Common myeloid progenitor, CD34-positive (primary cell): ENCODE measurements around the gene EPHA5.

ENCODE experiments used
- CTCF ChIA-PET: fragments of 350-600 bp; sonication (Branson Sonifier 250); formaldehyde crosslinking; loops from one replicate; lab custom pipeline; 2021; ENCODE audit warnings: antibody characterized with exemption; lab: Charles Lee
- POLR2A ChIA-PET: fragments of 350-600 bp; sonication (Branson Sonifier 250); formaldehyde crosslinking; loops from one replicate; lab custom pipeline; 2021; ENCODE audit warnings: antibody characterized with exemption; lab: Charles Lee
- DNase-seq, 3 donors: peaks; one replicate each; pipeline versions ENCODE4 v3.0.0 to v3.0.0-alpha.2; 2013
- H3K27ac ChIP-seq, 2 experiments: 1 replicate in 1 of 2; 2 replicates in 1 of 2; pipeline ENCODE4 v1.7.0; 2013; ENCODE audit warnings: inconsistent platforms in 2 of 2, low read length in 2 of 2, mild to moderate bottlenecking in 2 of 2, low read depth in 1 of 2, moderate library complexity in 1 of 2; ENCODE audit not compliant: severe bottlenecking in 2 of 2, insufficient read depth in 1 of 2, poor library complexity in 1 of 2
- H3K27me3 ChIP-seq, 5 experiments: replicated peaks in 2 of 5; 1 replicate in 3 of 5; 2 replicates in 2 of 5; pipeline versions ENCODE4 v1.6.1 to v1.7.0; 2013; ENCODE audit warnings: low read length in 4 of 5, mild to moderate bottlenecking in 2 of 5, moderate library complexity in 2 of 5, inconsistent platforms in 1 of 5; ENCODE audit not compliant: insufficient read depth in 5 of 5, control insufficient read depth in 4 of 5
- H3K36me3 ChIP-seq, 4 experiments: 1 replicate in 2 of 4; 2 replicates in 2 of 4; pipeline versions ENCODE4 v1.6.1 to v1.7.0; 2013; ENCODE audit warnings: low read length in 3 of 4, control low read depth in 1 of 4, mild to moderate bottlenecking in 1 of 4; ENCODE audit not compliant: control insufficient read depth in 4 of 4, insufficient read depth in 4 of 4
- H3K4me1 ChIP-seq, 4 experiments: 1 replicate in 3 of 4; 2 replicates in 1 of 4; pipeline versions ENCODE4 v1.6.1 to v1.7.1; 2013; ENCODE audit warnings: low read length in 3 of 4, mild to moderate bottlenecking in 3 of 4, control low read depth in 1 of 4, inconsistent platforms in 1 of 4, moderate library complexity in 1 of 4; ENCODE audit not compliant: control insufficient read depth in 4 of 4, insufficient read depth in 4 of 4; ENCODE audit errors: control extremely low read depth in 1 of 4
- H3K4me3 ChIP-seq, 7 experiments: 1 replicate in 4 of 7; 2 replicates in 3 of 7; pipeline versions ENCODE4 v1.5.1 to v1.7.0; 2013; ENCODE audit warnings: mild to moderate bottlenecking in 7 of 7, low read length in 6 of 7, moderate library complexity in 6 of 7, inconsistent platforms in 2 of 7, low read depth in 2 of 7, control low read depth in 1 of 7; ENCODE audit not compliant: insufficient read depth in 4 of 7, control insufficient read depth in 1 of 7; ENCODE audit errors: extremely low read depth in 1 of 7
- H3K9me3 ChIP-seq, 5 experiments: 1 replicate in 4 of 5; 2 replicates in 1 of 5; pipeline versions ENCODE4 v1.6.1 to v1.7.1; 2013; ENCODE audit warnings: low read length in 4 of 5, mild to moderate bottlenecking in 2 of 5, inconsistent platforms in 1 of 5, low read depth in 1 of 5, moderate library complexity in 1 of 5; ENCODE audit not compliant: control insufficient read depth in 4 of 5, insufficient read depth in 2 of 5; ENCODE audit errors: control extremely low read depth in 1 of 5
- WGBS: methylation state at CpG from one replicate; pipeline ENCODE4 v1.1.5; 2013; ENCODE audit not compliant: insufficient coverage; 5-methylcytosine and 5-hydroxymethylcytosine counted together

Gene EPHA5

DNA sequence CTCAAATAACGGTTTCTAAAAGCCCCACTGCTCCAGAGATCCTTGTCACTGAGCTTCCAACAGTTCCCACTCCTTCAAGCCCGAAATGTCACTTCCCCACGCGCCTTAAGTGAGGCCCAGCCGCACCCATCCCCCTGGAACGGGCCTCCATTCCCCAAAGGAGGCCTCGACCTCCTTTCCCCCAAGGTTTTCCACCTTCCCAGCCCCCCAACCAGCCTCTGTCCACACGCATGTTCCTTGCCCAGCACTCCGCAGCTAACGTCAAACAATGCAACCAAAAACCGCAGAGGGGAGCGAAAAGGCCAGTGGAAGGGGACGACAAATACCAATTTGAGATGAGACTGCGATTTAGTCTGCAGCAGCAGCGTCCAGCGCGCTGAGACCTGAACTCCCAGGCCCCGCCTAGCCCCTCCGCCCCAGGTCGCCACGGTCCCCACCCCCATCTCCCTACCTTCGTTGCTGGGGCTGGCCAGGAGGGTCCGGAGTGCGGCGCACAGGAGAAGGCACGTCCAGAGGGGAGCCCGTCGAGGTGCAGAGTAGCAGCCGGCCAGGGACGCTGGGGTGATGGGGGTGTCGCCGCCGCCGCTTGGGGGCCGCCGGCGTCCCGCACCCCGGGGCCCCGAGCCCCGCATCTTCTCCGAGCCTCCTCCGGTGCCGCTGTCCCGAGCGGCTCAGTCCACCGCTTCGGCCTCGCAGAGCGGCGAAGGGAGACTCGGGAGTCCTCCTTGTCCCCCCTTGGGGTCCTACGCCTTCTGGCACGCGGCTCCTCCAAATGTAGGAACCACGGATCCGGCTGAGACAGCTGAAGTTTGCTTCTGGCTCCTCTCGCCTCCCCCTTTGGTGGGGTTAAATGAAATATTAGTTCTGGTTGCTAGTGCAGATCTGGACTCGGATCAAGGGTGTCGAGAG lies 924 bp downstream of the EPHA5 start:
- POLR2A ChIA-PET = no interaction called here
- H3K27me3 ChIP-seq = peaks cover 31 to 88% (median 41%) of the 10 kb centered on the region in 5 experiments

DNA sequence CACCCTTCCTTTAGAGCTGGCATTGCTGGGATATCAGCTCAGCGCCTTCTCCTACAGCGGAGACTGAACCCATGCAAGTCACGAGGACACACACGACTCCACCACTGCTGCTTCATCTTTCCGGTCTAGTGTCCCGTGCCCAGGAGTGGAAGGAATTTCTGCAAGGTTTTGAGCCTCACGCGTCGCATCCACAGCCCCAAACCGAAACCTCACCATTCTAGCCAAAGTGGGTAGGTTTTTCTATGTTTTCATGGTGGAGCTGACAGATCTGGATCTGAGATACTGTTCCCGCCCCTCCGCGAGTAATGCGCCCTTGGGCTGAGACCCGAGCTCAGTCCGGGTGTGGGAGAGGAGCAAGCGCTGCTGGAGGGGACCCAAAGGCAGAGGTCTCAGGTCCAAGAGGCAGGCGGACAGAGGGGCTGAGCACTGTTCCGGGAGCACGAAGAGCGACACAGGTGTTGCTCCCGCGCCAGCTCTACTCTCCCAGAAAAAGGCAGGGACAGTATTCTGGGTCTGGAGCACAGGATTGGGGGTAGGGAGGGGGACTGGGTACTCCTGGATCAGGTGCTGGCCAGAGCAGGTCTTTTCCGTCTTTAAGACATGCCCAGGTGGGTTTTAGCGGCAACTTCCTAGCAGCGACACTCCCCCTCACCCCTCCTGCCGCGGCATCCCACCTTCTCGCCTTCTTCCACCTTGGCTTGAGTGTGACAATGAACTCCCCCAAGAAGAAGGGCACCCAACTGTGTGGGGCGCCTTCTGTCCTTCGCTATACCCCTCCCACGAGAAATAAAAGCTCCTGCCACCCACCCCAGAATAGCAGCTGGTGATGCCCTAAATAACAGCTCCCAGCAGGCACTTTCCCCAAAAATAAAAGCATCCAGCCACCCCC lies 1.8 kb downstream of the EPHA5 start:
- WGBS = 3% methylated on average over 28 of the region's 32 CpGs
- H3K27me3 ChIP-seq = peaks cover 31 to 90% (median 39%) of the 10 kb centered on the region in 5 experiments
- ChIA-PET CTCF (no interaction called here), POLR2A (interaction anchor here (0.5 kb wide), 1 partner anchor 1783 kb away, joined by 3 read pairs; no protein-coding TSS in a partner anchor)
- H3K27ac ChIP-seq = no peak overlapping the region
- H3K9me3 ChIP-seq = peaks cover 0 to 2% (median 0%) of the 10 kb centered on the region in 5 experiments
- peak in 1 of 3 donors; percentile 12 for DNase-seq
- peak overlapping the region in 1 of 7 experiments; percentile 2 for H3K4me3 ChIP-seq
- peaks cover 0 to 23% (median 13%) of the 10 kb centered on the region in 4 experiments for H3K4me1 ChIP-seq
- H3K36me3 ChIP-seq = no peaks in the 10 kb centered on the region

More for the DNA sequence above, 924 bp downstream of the EPHA5 start:
- CTCF ChIA-PET = no interaction called here
- Histone ChIP-seq H3K9me3 (peaks cover 0 to 2% (median 0%) of the 10 kb centered on the region in 5 experiments), H3K4me3 (peak overlapping the region in 3 of 7 experiments; percentile 8 to 56 (median 45)), H3K36me3 (no peaks in the 10 kb centered on the region), H3K4me1 (peaks cover 0 to 23% (median 13%) of the 10 kb centered on the region in 4 experiments), H3K27ac (no peak overlapping the region)
- peak in 2 of 3 donors; percentile 17 to 22 for DNase-seq
- 1% methylated on average over 51 of the region's 60 CpGs for WGBS

DNA sequence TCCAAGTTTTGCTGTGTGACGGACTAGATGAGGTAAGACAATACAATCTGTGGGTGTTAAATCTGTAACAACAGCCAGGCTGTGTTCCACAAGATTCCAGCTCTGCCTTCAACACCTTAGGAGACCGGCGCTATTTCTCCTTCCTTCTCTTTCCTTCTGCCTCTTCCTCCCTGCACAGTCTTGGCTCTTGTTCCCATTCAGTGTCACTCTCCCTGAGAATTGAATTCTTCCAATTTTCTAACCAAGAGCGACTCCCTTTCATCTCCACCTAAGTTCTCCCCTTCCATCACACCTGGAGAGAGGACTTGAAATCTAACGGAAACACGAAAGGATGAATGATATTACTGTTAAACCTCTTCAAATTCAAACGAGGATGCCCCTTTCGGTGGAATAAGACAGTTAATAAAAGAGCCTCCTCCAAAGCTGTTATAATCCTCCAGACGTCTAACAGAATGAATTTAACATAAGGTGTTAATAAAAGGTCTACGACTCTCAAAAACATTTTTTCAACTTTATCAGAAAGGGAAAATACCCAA lies 2.7 kb downstream of the EPHA5 start:
- 0% methylated on average over 3 of the region's 10 CpGs for WGBS
- POLR2A ChIA-PET = no interaction called here
- DNase-seq = no peak
- Histone ChIP-seq H3K4me1 (peaks cover 0 to 23% (median 13%) of the 10 kb centered on the region in 4 experiments), H3K27me3 (peaks cover 31 to 90% (median 39%) of the 10 kb centered on the region in 5 experiments), H3K4me3 (no peak overlapping the region), H3K36me3 (no peaks in the 10 kb centered on the region), H3K9me3 (peaks cover 0 to 2% (median 0%) of the 10 kb centered on the region in 5 experiments), H3K27ac (no peak overlapping the region)
- CTCF ChIA-PET = no interaction called here

DNA sequence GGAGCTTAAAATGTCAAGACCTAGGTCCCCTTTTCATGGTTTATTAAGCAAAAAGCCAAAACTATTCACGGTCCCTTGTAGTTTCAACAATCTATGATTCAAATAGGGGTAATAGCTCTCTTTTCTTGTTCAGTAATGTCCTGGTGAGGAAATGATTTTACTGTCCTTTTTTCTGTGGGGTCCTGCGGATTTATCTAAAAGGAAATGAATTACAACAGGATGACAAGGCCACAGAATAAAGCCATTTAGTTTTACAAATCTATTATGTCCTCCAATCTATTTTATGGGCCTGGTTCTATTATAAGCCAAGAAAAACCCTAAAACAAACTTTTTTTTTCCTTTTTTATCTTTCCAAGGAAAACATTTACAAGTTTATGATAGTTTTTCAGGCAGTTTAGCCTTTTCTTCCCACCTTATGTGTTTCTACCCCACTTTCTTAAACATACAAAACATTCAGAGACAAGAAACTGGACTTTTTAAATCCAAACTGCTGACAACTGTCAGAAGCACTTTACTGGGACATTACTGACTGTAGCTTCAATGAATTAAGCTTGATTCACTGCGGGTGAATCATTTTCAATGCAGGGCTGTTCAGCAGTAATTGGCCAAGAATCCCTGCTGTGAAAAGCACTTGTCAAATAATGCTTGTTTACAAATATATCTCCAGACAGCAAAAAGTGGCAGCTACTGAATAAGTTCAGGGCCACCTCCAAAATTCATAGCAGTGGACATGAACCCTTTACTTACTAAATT lies 4.3 kb downstream of the EPHA5 start:
- no peak for DNase-seq
- ChIA-PET POLR2A (no interaction called here), CTCF (no interaction called here)
- WGBS = 71% methylated on average over 2 of the region's 3 CpGs
- peaks cover 0 to 23% (median 13%) of the 10 kb centered on the region in 4 experiments for H3K4me1 ChIP-seq
- H3K9me3 ChIP-seq = peaks cover 0 to 2% (median 0%) of the 10 kb centered on the region in 5 experiments
- no peaks in the 10 kb centered on the region for H3K36me3 ChIP-seq
- peaks cover 25 to 81% (median 32%) of the 10 kb centered on the region in 5 experiments for H3K27me3 ChIP-seq
- H3K4me3 ChIP-seq = no peak overlapping the region
- no peak overlapping the region for H3K27ac ChIP-seq

DNA sequence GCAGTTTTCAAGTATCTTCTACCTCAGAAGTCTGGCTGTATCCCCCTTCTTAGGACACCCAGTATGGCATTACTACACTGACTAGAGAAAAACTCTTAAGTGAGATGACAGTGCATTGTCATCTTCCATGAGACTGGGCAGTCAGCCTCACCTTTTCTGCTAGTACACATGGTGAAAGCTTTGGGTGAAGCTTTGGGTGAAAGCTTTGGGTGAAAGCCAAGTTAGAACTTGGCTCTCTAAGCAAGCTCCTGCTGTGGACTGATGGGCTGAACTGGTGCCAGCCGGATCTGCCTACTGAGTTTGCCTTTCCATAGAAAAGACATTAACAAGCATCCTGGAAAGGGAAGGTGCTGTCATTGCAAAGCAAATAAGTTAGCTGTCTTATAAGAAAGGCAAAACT lies 8.8 kb downstream of the EPHA5 start:
- H3K4me3 ChIP-seq = no peak overlapping the region
- no peaks in the 10 kb centered on the region for H3K9me3 ChIP-seq
- no peaks in the 10 kb centered on the region for H3K36me3 ChIP-seq
- WGBS = 43% methylated on average over 1 of the region's 1 CpG
- peaks cover 0 to 43% (median 8%) of the 10 kb centered on the region in 5 experiments for H3K27me3 ChIP-seq
- POLR2A ChIA-PET = no interaction called here
- no peaks in the 10 kb centered on the region for H3K4me1 ChIP-seq
- no peak overlapping the region for H3K27ac ChIP-seq
- CTCF ChIA-PET = no interaction called here
- no peak for DNase-seq

DNA sequence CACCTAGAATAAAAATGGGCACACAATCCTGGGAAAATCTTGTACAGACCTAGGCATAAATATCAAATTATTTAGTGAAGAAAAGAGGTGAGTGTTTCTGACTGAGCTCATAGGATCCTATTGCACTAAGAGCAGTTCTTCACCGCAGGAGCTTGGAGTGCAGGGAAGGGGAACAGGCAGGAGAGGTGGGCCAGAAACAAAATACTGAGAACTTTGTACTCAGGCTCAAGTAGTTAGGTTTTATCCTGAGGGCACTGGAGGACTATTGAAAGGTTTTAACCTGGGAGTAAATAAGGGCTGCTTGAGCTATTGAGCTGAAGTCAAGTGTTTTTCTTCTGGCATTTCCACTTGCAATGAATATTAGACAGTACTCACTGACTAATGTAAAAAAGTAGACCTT lies 12.2 kb downstream of the EPHA5 start:
- no peak overlapping the region for H3K4me3 ChIP-seq
- CTCF ChIA-PET = no interaction called here

More for the DNA sequence above, 12.2 kb downstream of the EPHA5 start:
- POLR2A ChIA-PET = no interaction called here
- Histone ChIP-seq H3K4me1 (no peaks in the 10 kb centered on the region), H3K27me3 (peaks cover 0 to 18% (median 0%) of the 10 kb centered on the region in 5 experiments), H3K36me3 (no peaks in the 10 kb centered on the region), H3K9me3 (no peaks in the 10 kb centered on the region), H3K27ac (no peak overlapping the region)
- DNase-seq = no peak
- WGBS = 78% methylated on average over 1 of the region's 1 CpG
